Adrenal gland (tissue), 12 donors: ENCODE data around the gene YPEL2. TPM values are rescaled to one million over a fixed set of nuclear protein-coding genes. Genes with fewer than 3 reads are reported as not detected.

Source experiments
- DNase-seq, 7 donors: peaks; one replicate each; pipeline ENCODE4 v3.0.0-alpha.2; 2019 to 2020
- H3K27ac ChIP-seq, 5 donors: fragments of 200-600 bp; sonication (generic) in 4 of 5; 1 replicate in 3 of 5; 2 replicates in 2 of 5; pipeline versions ENCODE4 v1.5.1 to v1.8.0; 2016 to 2020; ENCODE audit warnings: mild to moderate bottlenecking in 1 of 5
- H3K27me3 ChIP-seq: fragments of 200-600 bp; 2 replicates; pipeline ENCODE4 v1.8.0; 2021
- H3K36me3 ChIP-seq, 2 donors: fragments of 200-600 bp; replicated peaks in 1 of 2; 1 replicate in 1 of 2; 2 replicates in 1 of 2; pipeline versions ENCODE4 v1.5.1 to v1.8.0; 2018 to 2022
- H3K4me1 ChIP-seq, 2 donors: fragments of 200-600 bp; replicated peaks in 1 of 2; 1 replicate in 1 of 2; 2 replicates in 1 of 2; pipeline versions ENCODE4 v1.5.1 to v1.8.0; 2018 to 2021
- H3K4me3 ChIP-seq, 4 donors: fragments of 200-600 bp; sonication (generic) in 3 of 4; one replicate each; pipeline ENCODE4 v1.5.1; 2016 to 2018
- H3K9me3 ChIP-seq, 3 donors: fragments of 200-600 bp; sonication (generic) in 1 of 3; replicated peaks in 1 of 3; 1 replicate in 2 of 3; 2 replicates in 1 of 3; pipeline versions ENCODE4 v1.5.1 to v1.8.0; 2016 to 2021
- CTCF ChIP-seq, 6 experiments: fragments of 450-650 bp in 4 of 6; fragments of 200-600 bp in 2 of 6; sonication (generic) in 1 of 6; IDR thresholded peaks; 1 replicate in 5 of 6; 2 replicates in 1 of 6; pipeline versions ENCODE4 v1.5.1 to v1.8.0; 2016 to 2021; ENCODE audit warnings: antibody characterized with exemption in 6 of 6, mild to moderate bottlenecking in 2 of 6, moderate library complexity in 1 of 6
- POLR2A ChIP-seq, 2 donors: fragments of 450-650 bp; IDR thresholded peaks; one replicate each; pipeline ENCODE4 v1.6.1; 2017; ENCODE audit warnings: antibody characterized with exemption in 2 of 2, mild to moderate bottlenecking in 2 of 2, moderate library complexity in 1 of 2
- WGBS, 4 donors: extraction: QIAGEN DNeasy Blood & Tissue Kit in 2 of 4; methylation state at CpG; one replicate each; pipeline versions ENCODE4 v1.1.5 to v1.1.7; 2013 to 2017; 5-methylcytosine and 5-hydroxymethylcytosine counted together
- intact Hi-C, 2 donors: fragments of 100-400 bp; cut with DNase I; formaldehyde crosslinking; loops; one replicate each; pipeline versions ENCODE4 v1.14.1 to v1.15.0; 2022 to 2023
- polyA plus RNA-seq, 3 donors: library from polyadenylated mRNA; stranded (reverse); fragments of 200-250 nt in 2 of 3; fragments of 350-450 nt in 1 of 3; fragmentation: Illumina TruSeq in 1 of 3; extraction: RNeasy Lipid Tissue Mini Kit (QIAGEN cat#74804) in 1 of 3; gene quantifications; one replicate each; pipeline ENCODE4 v1.2.3, GENCODE V29; 2013 to 2014
- total RNA-seq, 9 donors: library from RNA; depleted of rRNA in 4 of 9; stranded (reverse); fragments of >200 nt in 4 of 9; fragments of 120-200 nt in 1 of 9; fragmentation: NEBNext Ultra II Directional in 1 of 9; extraction: Animal tissue kit (Norgen Biotek cat#: 25700) in 1 of 9; gene quantifications; one replicate each; pipeline versions ENCODE4 v1.1.0 to v1.2.4, GENCODE V29; 2013 to 2023
- donor health status: healthy with polysubstance abuse.
- donor health status: Bipolar disorder and iron deficiency.
- donor health status: DM: yes; HTN: yes; CAD: no.
- donor health status: DM: no; HTN: no; CAD: no.
- donor health status: DM: no; HTN: no; CAD: no.
- donor health status: DM: yes; HTN: yes; CAD: no.

The YPEL2 gene
- total and polyA plus RNA-seq, 12 donors = 5.8 to 33.5 (median 18.3) TPM

- DNase-seq = peak in 1 of 7 donors; percentile 42
- Histone ChIP-seq H3K4me1 (peaks cover 58 to 85% of the 10 kb centered on the region in 2 donors), H3K27ac (peak overlapping the region in 4 of 5 donors; percentile 37 to 84 (median 74)), H3K9me3 (no peaks in the 10 kb centered on the region), H3K4me3 (no peak overlapping the region), H3K27me3 (no peaks in the 10 kb centered on the region), H3K36me3 (no peaks in the 10 kb centered on the region)
- TF ChIP-seq CTCF (IDR thresholded peaks at IDR 0.05) (peak in 1 of 6 experiments; percentile 12), POLR2A (IDR thresholded peaks at IDR 0.05) (no peak)
- intact Hi-C loops = loop anchor here in 1 of 2 donors (5.0 kb wide), 1 partner anchor 34 kb away; the partner anchor contains the start of gene YPEL2
- WGBS, 4 donors = 43 to 58% (median 58%) methylated on average over 10 of the region's 10 CpGs
These were observed 34.7 kb downstream of the YPEL2 start for GRCh38 chr17:59366040-59366757.

- TF ChIP-seq POLR2A (IDR thresholded peaks at IDR 0.05) = no peak
- TF ChIP-seq CTCF (IDR thresholded peaks at IDR 0.05) = no peak
- H3K27me3 ChIP-seq = no peaks in the 10 kb centered on the region
- H3K36me3 ChIP-seq = no peaks in the 10 kb centered on the region
- H3K9me3 ChIP-seq = no peaks in the 10 kb centered on the region
- no peak overlapping the region for H3K4me3 ChIP-seq
- peak overlapping the region in 4 of 5 donors; percentile 37 to 84 (median 74) for H3K27ac ChIP-seq
- H3K4me1 ChIP-seq = peaks cover 58 to 85% of the 10 kb centered on the region in 2 donors
- WGBS, 4 donors = 35 to 40% (median 37%) methylated on average over 8 of the region's 8 CpGs
- intact Hi-C loops = loop anchor here in 1 of 2 donors (5.0 kb wide), 1 partner anchor 35 kb away; the partner anchor contains the start of gene YPEL2
- peak in 6 of 7 donors; percentile 42 to 69 (median 44) for DNase-seq
These were observed 35.6 kb downstream of the YPEL2 start for GRCh38 chr17:59366773-59367656.

- Histone ChIP-seq H3K27ac (peak overlapping the region in 3 of 5 donors; percentile 67 to 84 (median 82)), H3K4me1 (peaks cover 58 to 85% of the 10 kb centered on the region in 2 donors), H3K27me3 (no peaks in the 10 kb centered on the region), H3K4me3 (no peak overlapping the region), H3K36me3 (no peaks in the 10 kb centered on the region), H3K9me3 (no peaks in the 10 kb centered on the region)
- 78 to 100% (median 86%) methylated on average over 1 of the region's 1 CpG; no CpG with 5 or more reads in 1 of the 4 donors for WGBS, 4 donors
- no peak for DNase-seq
- no peak for TF ChIP-seq CTCF (IDR thresholded peaks at IDR 0.05)
- intact Hi-C loops = loop anchor here in 1 of 2 donors (5.0 kb wide), 1 partner anchor 35 kb away; the partner anchor contains the start of gene YPEL2
These were observed 36.2 kb downstream of the YPEL2 start for GRCh38 chr17:59367657-59368045.
